ENCODE results near the gene ANXA3.

- no peak for TF ChIP-seq CTCF (IDR thresholded peaks at IDR 0.05)
- TF ChIP-seq EP300 (IDR thresholded peaks at IDR 0.05; ENCODE audit: low read depth) = no peak
- TF ChIP-seq POLR2A (IDR thresholded peaks at IDR 0.05) = no peak
Observed at GRCh38 chr4:78610546-78611214, 59.1 kb downstream of the ANXA3 start.

All from transverse colon (tissue), 3 donors.